MM.1S (cell line): ENCODE data around the gene KRTAP5-11.
"Not testable (repeated sequence)": the region's sequence is repeated elsewhere in the genome, so short reads cannot be mapped to it uniquely, and the experiment has no call there.

Experiments
- CTCF ChIP-seq: fragments of 300-600 bp; sonication (generic); IDR thresholded peaks from 2 replicates; pipeline ENCODE4 v1.5.1; 2016; ENCODE audit warnings: antibody characterized with exemption, low read length, mixed read lengths
- EZH2 ChIP-seq: fragments of 300-600 bp; sonication (generic); optimal IDR thresholded peaks from 2 replicates; pipeline ENCODE3; 2017; ENCODE audit warnings: low read depth, mild to moderate bottlenecking, antibody characterized with exemption, low read length, mixed read lengths

- not testable (repeated sequence) for TF ChIP-seq CTCF, EZH2
Observed at GRCh38 chr11:71622561-71622960, 39.9 kb upstream of the KRTAP5-11 start.
